Neural cell (in vitro differentiated cells): ENCODE measurements around the gene PDE3A. TPM values are rescaled to one million over a fixed set of nuclear protein-coding genes. Genes with fewer than 3 reads are reported as not detected.

Experiments
- H2AFZ ChIP-seq: fragments of 200-600, 300-800 bp; sonication (generic), shearing (Covaris generic); 2 replicates; pipeline ENCODE4 v1.6.0; 2014; ENCODE audit warnings: low read depth, mild to moderate bottlenecking, antibody characterized with exemption, low read length, moderate library complexity
- H3F3A ChIP-seq: fragments of 200-600 bp; shearing (Covaris generic); 2 replicates; pipeline ENCODE4 v1.6.1; 2016; ENCODE audit warnings: mild to moderate bottlenecking, moderate library complexity, mixed read lengths, antibody characterized with exemption, low read length; ENCODE audit not compliant: insufficient read depth, poor library complexity, severe bottlenecking
- H3K27ac ChIP-seq: fragments of 200-600, 300-800 bp; sonication (generic), shearing (Covaris generic); 2 replicates; pipeline ENCODE4 v1.5.1; 2014; ENCODE audit warnings: mild to moderate bottlenecking, low read length, moderate library complexity
- H3K27me3 ChIP-seq: fragments of 300-800, 200-600 bp; sonication (generic), shearing (Covaris generic); 2 replicates; pipeline ENCODE4 v1.6.0; 2014; ENCODE audit warnings: mild to moderate bottlenecking, low read depth, low read length, moderate library complexity; ENCODE audit not compliant: insufficient read depth
- H3K36me3 ChIP-seq: fragments of 300-800, 200-600 bp; sonication (generic), shearing (Covaris generic); 2 replicates; pipeline ENCODE4 v1.5.1; 2014; ENCODE audit warnings: mild to moderate bottlenecking, antibody characterized with exemption, low read length, moderate library complexity; ENCODE audit not compliant: insufficient read depth
- H3K4me2 ChIP-seq: fragments of 300-800, 200-600 bp; sonication (generic), shearing (Covaris generic); 2 replicates; pipeline ENCODE4 v1.6.0; 2014; ENCODE audit warnings: mild to moderate bottlenecking, low read length
- H3K4me3 ChIP-seq: fragments of 300-800, 200-600 bp; sonication (generic), shearing (Covaris generic); 2 replicates; pipeline ENCODE4 v1.5.1; 2014; ENCODE audit warnings: mild to moderate bottlenecking, low read length, moderate library complexity
- H3K79me2 ChIP-seq: fragments of 200-600 bp; shearing (Covaris generic); replicated peaks from 2 replicates; pipeline ENCODE4 v1.6.0; 2014; ENCODE audit warnings: mild to moderate bottlenecking, low read length, moderate library complexity; ENCODE audit not compliant: insufficient read depth
- H3K9ac ChIP-seq: fragments of 300-800, 200-600 bp; sonication (generic), shearing (Covaris generic); 2 replicates; pipeline ENCODE4 v1.6.1; 2016; ENCODE audit warnings: mild to moderate bottlenecking, low read length, mixed read lengths
- H3K9me2 ChIP-seq: fragments of 200-600 bp; shearing (Covaris generic); 2 replicates; pipeline ENCODE4 v1.6.1; 2016; ENCODE audit warnings: mild to moderate bottlenecking, low read length, mixed read lengths; ENCODE audit not compliant: insufficient read depth
- H3K9me3 ChIP-seq: fragments of 200-600, 300-800 bp; sonication (generic), shearing (Covaris generic); 2 replicates; pipeline ENCODE4 v1.6.1; 2016; ENCODE audit warnings: mild to moderate bottlenecking, mixed run types, low read length, moderate library complexity, mixed read lengths
- H4K20me1 ChIP-seq: fragments of 200-600 bp; shearing (Covaris generic); 2 replicates; pipeline ENCODE4 v1.6.1; 2016; ENCODE audit warnings: mild to moderate bottlenecking, mixed run types; ENCODE audit not compliant: insufficient read depth
- EP300 ChIP-seq: fragments of 450-650 bp; conservative IDR thresholded peaks from 2 replicates; pipeline ENCODE4 v1.6.1; 2014; ENCODE audit warnings: antibody characterized with exemption, mild to moderate bottlenecking, moderate library complexity; ENCODE audit not compliant: poor library complexity, severe bottlenecking
- EZH2 ChIP-seq: fragments of 200-600, 300-800 bp; shearing (Covaris generic), sonication (generic); IDR thresholded peaks from 2 replicates; pipeline ENCODE4 v1.6.1; 2014; ENCODE audit warnings: antibody characterized with exemption, low read length, borderline replicate concordance, mild to moderate bottlenecking; ENCODE audit not compliant: insufficient read depth, poor library complexity, severe bottlenecking
- MXI1 ChIP-seq: fragments of 450-650 bp; conservative IDR thresholded peaks from 2 replicates; pipeline ENCODE4 v1.6.1; 2014; ENCODE audit warnings: antibody characterized with exemption, mild to moderate bottlenecking; ENCODE audit not compliant: poor library complexity, severe bottlenecking
- POLR2AphosphoS5 ChIP-seq: IDR thresholded peaks from 2 replicates; pipeline ENCODE4 v1.6.1; 2012
- RAD21 ChIP-seq: fragments of 450-650 bp; conservative IDR thresholded peaks from 2 replicates; pipeline ENCODE4 v1.6.1; 2014; ENCODE audit warnings: antibody characterized with exemption, mild to moderate bottlenecking, moderate library complexity
- SMC3 ChIP-seq: fragments of 450-650 bp; conservative IDR thresholded peaks from 2 replicates; pipeline ENCODE4 v1.6.1; 2014; ENCODE audit warnings: antibody characterized with exemption, mild to moderate bottlenecking, moderate library complexity; ENCODE audit not compliant: poor library complexity
- TAF1 ChIP-seq: IDR thresholded peaks from 2 replicates; pipeline ENCODE4 v1.6.1; 2012; ENCODE audit warnings: low read depth
- polyA plus RNA-seq: library from polyadenylated mRNA; depleted of rRNA; stranded (reverse); fragments of >200 nt; gene quantifications from 2 replicates; pipeline ENCODE4 v1.2.3, GENCODE V29; 2014
- TF ChIP-seq, protein P1 (sequence below): fragments of 450-650 bp; IDR thresholded peaks from 2 replicates; pipeline ENCODE4 v1.5.1; 2014; ENCODE audit warnings: antibody characterized with exemption, mild to moderate bottlenecking, moderate library complexity; ENCODE audit not compliant: poor library complexity, severe bottlenecking
- TF ChIP-seq, protein P2 (sequence below): IDR thresholded peaks from 2 replicates; pipeline ENCODE4 v1.6.1; 2012; ENCODE audit warnings: borderline replicate concordance

The PDE3A gene
- polyA plus RNA-seq, 1 donor from 2014 or later, result 0.94 TPM

- Histone ChIP-seq H3K27ac (no peak overlapping the region), H3K79me2 (no peaks in the 10 kb centered on the region), H4K20me1 (no peaks in the 10 kb centered on the region), H3K9me2 (no peaks in the 10 kb centered on the region), H3K9me3 (no peaks in the 10 kb centered on the region), H3K4me2 (no peak overlapping the region), H3K27me3 (no peaks in the 10 kb centered on the region), H2AFZ (no peak overlapping the region), H3K36me3 (no peaks in the 10 kb centered on the region), H3F3A (no peaks in the 10 kb centered on the region), H3K9ac (no peak overlapping the region), H3K4me3 (no peak overlapping the region)
- TF ChIP-seq, protein P1, sequence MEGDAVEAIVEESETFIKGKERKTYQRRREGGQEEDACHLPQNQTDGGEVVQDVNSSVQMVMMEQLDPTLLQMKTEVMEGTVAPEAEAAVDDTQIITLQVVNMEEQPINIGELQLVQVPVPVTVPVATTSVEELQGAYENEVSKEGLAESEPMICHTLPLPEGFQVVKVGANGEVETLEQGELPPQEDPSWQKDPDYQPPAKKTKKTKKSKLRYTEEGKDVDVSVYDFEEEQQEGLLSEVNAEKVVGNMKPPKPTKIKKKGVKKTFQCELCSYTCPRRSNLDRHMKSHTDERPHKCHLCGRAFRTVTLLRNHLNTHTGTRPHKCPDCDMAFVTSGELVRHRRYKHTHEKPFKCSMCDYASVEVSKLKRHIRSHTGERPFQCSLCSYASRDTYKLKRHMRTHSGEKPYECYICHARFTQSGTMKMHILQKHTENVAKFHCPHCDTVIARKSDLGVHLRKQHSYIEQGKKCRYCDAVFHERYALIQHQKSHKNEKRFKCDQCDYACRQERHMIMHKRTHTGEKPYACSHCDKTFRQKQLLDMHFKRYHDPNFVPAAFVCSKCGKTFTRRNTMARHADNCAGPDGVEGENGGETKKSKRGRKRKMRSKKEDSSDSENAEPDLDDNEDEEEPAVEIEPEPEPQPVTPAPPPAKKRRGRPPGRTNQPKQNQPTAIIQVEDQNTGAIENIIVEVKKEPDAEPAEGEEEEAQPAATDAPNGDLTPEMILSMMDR, result no peak
- TF ChIP-seq POLR2AphosphoS5 (no peak), MXI1 (no peak), EZH2 (no peak), EP300 (no peak)
- TF ChIP-seq, protein P2, sequence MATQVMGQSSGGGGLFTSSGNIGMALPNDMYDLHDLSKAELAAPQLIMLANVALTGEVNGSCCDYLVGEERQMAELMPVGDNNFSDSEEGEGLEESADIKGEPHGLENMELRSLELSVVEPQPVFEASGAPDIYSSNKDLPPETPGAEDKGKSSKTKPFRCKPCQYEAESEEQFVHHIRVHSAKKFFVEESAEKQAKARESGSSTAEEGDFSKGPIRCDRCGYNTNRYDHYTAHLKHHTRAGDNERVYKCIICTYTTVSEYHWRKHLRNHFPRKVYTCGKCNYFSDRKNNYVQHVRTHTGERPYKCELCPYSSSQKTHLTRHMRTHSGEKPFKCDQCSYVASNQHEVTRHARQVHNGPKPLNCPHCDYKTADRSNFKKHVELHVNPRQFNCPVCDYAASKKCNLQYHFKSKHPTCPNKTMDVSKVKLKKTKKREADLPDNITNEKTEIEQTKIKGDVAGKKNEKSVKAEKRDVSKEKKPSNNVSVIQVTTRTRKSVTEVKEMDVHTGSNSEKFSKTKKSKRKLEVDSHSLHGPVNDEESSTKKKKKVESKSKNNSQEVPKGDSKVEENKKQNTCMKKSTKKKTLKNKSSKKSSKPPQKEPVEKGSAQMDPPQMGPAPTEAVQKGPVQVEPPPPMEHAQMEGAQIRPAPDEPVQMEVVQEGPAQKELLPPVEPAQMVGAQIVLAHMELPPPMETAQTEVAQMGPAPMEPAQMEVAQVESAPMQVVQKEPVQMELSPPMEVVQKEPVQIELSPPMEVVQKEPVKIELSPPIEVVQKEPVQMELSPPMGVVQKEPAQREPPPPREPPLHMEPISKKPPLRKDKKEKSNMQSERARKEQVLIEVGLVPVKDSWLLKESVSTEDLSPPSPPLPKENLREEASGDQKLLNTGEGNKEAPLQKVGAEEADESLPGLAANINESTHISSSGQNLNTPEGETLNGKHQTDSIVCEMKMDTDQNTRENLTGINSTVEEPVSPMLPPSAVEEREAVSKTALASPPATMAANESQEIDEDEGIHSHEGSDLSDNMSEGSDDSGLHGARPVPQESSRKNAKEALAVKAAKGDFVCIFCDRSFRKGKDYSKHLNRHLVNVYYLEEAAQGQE, result no peak
These were observed 179.7 kb downstream of the PDE3A start for GRCh38 chr12:20547816-20548575.

DNA sequence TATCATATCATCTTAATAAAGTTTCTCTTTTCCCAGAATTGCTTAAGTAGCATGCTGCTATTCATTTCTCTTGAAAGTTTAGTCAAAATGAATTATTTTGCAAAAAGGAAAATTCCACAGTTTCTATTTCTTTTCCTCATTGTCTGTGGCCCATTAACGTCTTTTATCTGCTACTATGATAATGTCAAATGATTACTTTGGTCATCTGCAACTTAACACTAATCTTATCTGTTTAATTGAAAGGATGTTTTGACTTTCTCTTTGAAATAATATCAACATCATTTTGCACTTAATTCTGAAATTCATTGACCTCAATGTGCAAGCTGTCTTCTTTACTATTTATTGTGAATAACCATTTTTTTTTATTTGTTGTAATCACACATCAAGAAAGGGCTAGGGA, 180.3 kb downstream of the PDE3A start:
- H4K20me1 ChIP-seq, result no peaks in the 10 kb centered on the region
- no peaks in the 10 kb centered on the region for H3K9me2 ChIP-seq
- H3F3A ChIP-seq, result no peaks in the 10 kb centered on the region
- no peak overlapping the region for H2AFZ ChIP-seq
- H3K4me2 ChIP-seq, result no peak overlapping the region
- H3K36me3 ChIP-seq, result no peaks in the 10 kb centered on the region
- H3K9ac ChIP-seq, result no peak overlapping the region
- no peaks in the 10 kb centered on the region for H3K9me3 ChIP-seq
- no peaks in the 10 kb centered on the region for H3K27me3 ChIP-seq
- no peak for TF ChIP-seq TAF1
- TF ChIP-seq, protein P2, result no peak
- TF ChIP-seq SMC3, result no peak
- no peak for TF ChIP-seq EP300
- TF ChIP-seq RAD21, result no peak
- no peak for TF ChIP-seq MXI1
- TF ChIP-seq POLR2AphosphoS5, result no peak
- no peak for TF ChIP-seq EZH2
- TF ChIP-seq, protein P1, result no peak
- H3K79me2 ChIP-seq, result no peaks in the 10 kb centered on the region
- no peak overlapping the region for H3K27ac ChIP-seq
- H3K4me3 ChIP-seq, result no peak overlapping the region
